Fibroblast of the conjunctiva (primary cell): Measurements from ENCODE around the gene RAB3A.

Experiments used
- DNase-seq: peaks from one replicate; pipeline ENCODE4 v3.0.0-alpha.2; 2010; ENCODE audit warnings: low read depth

Gene RAB3A

DNA sequence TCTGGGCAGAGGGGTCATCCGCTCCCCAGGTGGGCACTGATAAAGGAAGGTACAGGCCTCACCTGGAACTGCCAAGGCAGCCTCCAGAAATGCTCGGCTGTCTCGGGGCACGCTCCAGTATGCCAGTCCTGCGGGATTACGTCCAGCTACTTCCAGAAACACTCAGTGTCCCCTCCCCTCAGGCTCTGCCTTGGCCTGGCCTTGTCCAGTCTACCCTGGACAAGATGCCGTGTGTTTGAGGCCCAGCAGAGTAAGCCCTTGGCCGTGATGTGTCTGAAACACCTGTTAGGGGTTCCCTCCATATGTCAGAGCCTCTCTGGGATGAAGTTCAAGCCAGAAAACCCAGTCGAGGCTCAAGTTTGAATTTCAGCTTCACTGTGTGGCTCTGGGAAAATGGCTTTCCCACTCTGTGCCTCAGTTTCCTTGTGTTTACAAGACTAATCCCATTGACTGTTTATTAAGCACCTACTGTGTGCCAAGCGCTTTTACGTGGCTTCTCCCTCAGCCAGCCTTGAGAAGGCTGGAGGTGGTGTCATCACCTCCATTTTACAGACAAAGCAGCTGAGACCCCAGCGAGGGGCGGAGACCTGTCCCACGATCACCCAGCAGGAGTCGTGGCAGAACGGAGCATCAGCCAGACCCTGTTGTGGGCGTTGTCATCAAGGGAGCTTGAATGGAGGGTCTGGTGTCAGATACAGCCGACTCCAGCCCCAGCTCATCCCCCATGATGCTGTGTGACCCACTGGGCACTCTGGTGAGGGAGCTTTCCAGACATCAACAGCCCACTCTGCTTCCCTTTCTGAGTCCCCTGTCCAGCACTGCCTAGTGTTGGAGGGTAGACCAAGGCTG, 52.8 kb downstream of the RAB3A start:
- DNase-seq, result no peak

DNA sequence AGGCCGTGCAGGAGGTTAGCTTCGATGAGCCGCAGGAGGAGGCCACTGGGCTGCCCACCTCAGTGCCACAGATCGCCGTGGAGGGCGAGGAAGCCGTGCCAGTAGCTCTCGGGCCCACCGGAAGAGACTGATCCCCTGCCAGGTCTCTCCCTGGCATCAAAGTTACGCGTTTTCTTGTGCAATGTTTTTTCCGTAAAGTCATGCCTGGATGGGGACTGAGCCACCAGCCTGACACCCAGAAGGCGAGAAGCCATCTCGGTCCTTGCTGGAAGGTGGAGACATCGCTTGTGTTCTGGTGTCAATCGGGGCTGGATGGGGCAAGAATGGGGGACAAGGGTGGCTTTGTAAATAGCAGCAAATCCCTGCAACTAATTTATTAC, 54.3 kb downstream of the RAB3A start:
- no peak for DNase-seq

- no peak for DNase-seq
Observed at GRCh38 chr19:18147396-18147795, 56.4 kb downstream of the RAB3A start.
